HEK293 (cell line): ENCODE results near the gene GUK1.

ENCODE experiments used
- CTCF ChIA-PET: fragments of 350-600 bp; formaldehyde crosslinking; extraction: SDS; loops from one replicate; lab custom pipeline; 2021; ENCODE audit warnings: antibody characterized with exemption; lab: Yijun Ruan, JAX
- POLR2A ChIA-PET: fragments of 300-600 bp; formaldehyde crosslinking; extraction: SDS; loops from one replicate; lab custom pipeline; 2020; ENCODE audit warnings: antibody characterized with exemption, inconsistent platforms; lab: Yijun Ruan, JAX
- H3K27ac ChIP-seq: fragments of 200-500 bp; sonication (Bioruptor generic); 2 replicates; pipeline ENCODE4 v1.5.1; 2014; ENCODE audit warnings: low read depth, low read length, control low read depth, inconsistent platforms; ENCODE audit errors: extremely low read depth
- H3K36me3 ChIP-seq, 2 experiments: fragments of 200-500 bp in 1 of 2; sonication (Bioruptor generic) in 1 of 2; 1 replicate in 1 of 2; 2 replicates in 1 of 2; pipeline ENCODE4 v1.5.1; 2014 to 2017; ENCODE audit warnings: inconsistent platforms in 2 of 2, low read length in 2 of 2; ENCODE audit not compliant: control insufficient read depth in 2 of 2, insufficient read depth in 1 of 2
- H3K4me1 ChIP-seq: fragments of 200-500 bp; sonication (Bioruptor generic); 2 replicates; pipeline ENCODE4 v1.5.1; 2014; ENCODE audit warnings: mild to moderate bottlenecking, low read length, inconsistent platforms; ENCODE audit not compliant: control insufficient read depth, insufficient read depth
- H3K4me3 ChIP-seq: 2 replicates; pipeline ENCODE4 v1.5.1; 2011; ENCODE audit warnings: low read depth, mild to moderate bottlenecking, control low read depth, low read length, moderate library complexity
- H3K9me3 ChIP-seq: fragments of 200-500 bp; sonication (Bioruptor generic); 2 replicates; pipeline ENCODE4 v1.5.1; 2014; ENCODE audit warnings: low read depth, low read length, inconsistent platforms; ENCODE audit not compliant: control insufficient read depth, insufficient read depth
- BCL11B ChIP-seq: fragments of 450-650 bp; formaldehyde crosslinking; IDR thresholded peaks from 2 replicates; pipeline ENCODE4 v1.5.1; 2016; ENCODE audit warnings: low read depth, missing biosample characterization, missing genetic modification characterization
- GLIS1 ChIP-seq: fragments of 450-650 bp; formaldehyde crosslinking; IDR thresholded peaks from 2 replicates; pipeline ENCODE4 v1.5.1; 2016; ENCODE audit warnings: missing biosample characterization, missing genetic modification characterization
- KLF1 ChIP-seq: fragments of 450-650 bp; formaldehyde crosslinking; IDR thresholded peaks from 2 replicates; pipeline ENCODE4 v1.5.1; 2016; ENCODE audit warnings: missing biosample characterization, missing genetic modification characterization
- KLF16 ChIP-seq: fragments of 450-650 bp; formaldehyde crosslinking; IDR thresholded peaks from 2 replicates; pipeline ENCODE4 v1.5.1; 2017; ENCODE audit warnings: missing biosample characterization, missing genetic modification characterization
- MZF1 ChIP-seq: fragments of 450-650 bp; formaldehyde crosslinking; IDR thresholded peaks from 2 replicates; pipeline ENCODE4 v1.5.1; 2017; ENCODE audit warnings: missing biosample characterization, missing genetic modification characterization, borderline replicate concordance
- SETDB1 ChIP-seq: IDR thresholded peaks from one replicate; pipeline ENCODE4 v1.6.1; 2017; ENCODE audit warnings: mild to moderate bottlenecking, low read length, moderate library complexity, mixed read lengths; ENCODE audit not compliant: insufficient read length
- YY1 ChIP-seq: fragments of 450-650 bp; formaldehyde crosslinking; IDR thresholded peaks from 2 replicates; pipeline ENCODE4 v1.5.1; 2018; ENCODE audit warnings: missing biosample characterization, missing genetic modification characterization
- ZBTB48 ChIP-seq: fragments of 450-650 bp; formaldehyde crosslinking; IDR thresholded peaks from 2 replicates; pipeline ENCODE4 v1.5.1; 2016; ENCODE audit warnings: missing biosample characterization, missing genetic modification characterization
- ZNF121 ChIP-seq: fragments of 450-650 bp; formaldehyde crosslinking; IDR thresholded peaks from 2 replicates; pipeline ENCODE4 v1.5.1; 2016; ENCODE audit warnings: missing biosample characterization, missing genetic modification characterization
- ZNF175 ChIP-seq: fragments of 450-650 bp; formaldehyde crosslinking; IDR thresholded peaks from 2 replicates; pipeline ENCODE4 v1.5.1; 2016; ENCODE audit warnings: missing biosample characterization, missing genetic modification characterization
- ZNF2 ChIP-seq: fragments of 450-650 bp; formaldehyde crosslinking; IDR thresholded peaks from 2 replicates; pipeline ENCODE4 v1.5.1; 2016; ENCODE audit warnings: missing biosample characterization, missing genetic modification characterization
- ZNF214 ChIP-seq: fragments of 450-650 bp; formaldehyde crosslinking; IDR thresholded peaks from 2 replicates; pipeline ENCODE4 v1.5.1; 2017; ENCODE audit warnings: missing biosample characterization, mild to moderate bottlenecking, missing genetic modification characterization, borderline replicate concordance
- ZNF248 ChIP-seq: fragments of 450-650 bp; formaldehyde crosslinking; IDR thresholded peaks from 2 replicates; pipeline ENCODE4 v1.5.1; 2017; ENCODE audit warnings: missing biosample characterization, missing genetic modification characterization
- ZNF354C ChIP-seq: fragments of 450-650 bp; formaldehyde crosslinking; IDR thresholded peaks from 2 replicates; pipeline ENCODE4 v1.5.1; 2016; ENCODE audit warnings: missing biosample characterization, missing genetic modification characterization, low read depth, borderline replicate concordance
- ZNF530 ChIP-seq: fragments of 450-650 bp; formaldehyde crosslinking; IDR thresholded peaks from 2 replicates; pipeline ENCODE4 v1.5.1; 2016; ENCODE audit warnings: low read depth, missing biosample characterization, missing genetic modification characterization
- ZNF549 ChIP-seq: fragments of 450-650 bp; IDR thresholded peaks from 2 replicates; pipeline ENCODE4 v1.5.1; 2018; ENCODE audit warnings: missing biosample characterization, missing genetic modification characterization, mild to moderate bottlenecking, inconsistent platforms, moderate library complexity
- ZNF600 ChIP-seq: fragments of 450-650 bp; formaldehyde crosslinking; IDR thresholded peaks from 2 replicates; pipeline ENCODE4 v1.5.1; 2016; ENCODE audit warnings: missing biosample characterization, missing genetic modification characterization
- ZNF707 ChIP-seq: fragments of 450-650 bp; formaldehyde crosslinking; IDR thresholded peaks from 2 replicates; pipeline ENCODE4 v1.5.1; 2016; ENCODE audit warnings: missing biosample characterization, missing genetic modification characterization
- ZNF747 ChIP-seq: fragments of 450-650 bp; formaldehyde crosslinking; IDR thresholded peaks from 2 replicates; pipeline ENCODE4 v1.5.1; 2016; ENCODE audit warnings: missing biosample characterization, missing genetic modification characterization
- ZNF837 ChIP-seq: fragments of 450-650 bp; formaldehyde crosslinking; IDR thresholded peaks from 2 replicates; pipeline ENCODE4 v1.5.1; 2016; ENCODE audit warnings: missing biosample characterization, missing genetic modification characterization
- TF ChIP-seq, protein P1 (sequence below): fragments of 450-650 bp; formaldehyde crosslinking; IDR thresholded peaks from 2 replicates; pipeline ENCODE4 v1.5.1; 2016; ENCODE audit warnings: missing biosample characterization, missing genetic modification characterization
- TF ChIP-seq, protein P2 (sequence below): fragments of 450-650 bp; formaldehyde crosslinking; IDR thresholded peaks from 2 replicates; pipeline ENCODE4 v1.5.1; 2016; ENCODE audit warnings: missing biosample characterization, missing genetic modification characterization, low read depth
- TF ChIP-seq, protein P3 (sequence below): fragments of 450-650 bp; IDR thresholded peaks from 2 replicates; pipeline ENCODE4 v1.5.1; 2018; ENCODE audit warnings: missing biosample characterization, mild to moderate bottlenecking, missing genetic modification characterization
- TF ChIP-seq, protein P4 (sequence below): fragments of 450-650 bp; formaldehyde crosslinking; conservative IDR thresholded peaks from 2 replicates; pipeline ENCODE4 v1.5.1; 2016; ENCODE audit warnings: low read depth, missing biosample characterization, missing genetic modification characterization
- TF ChIP-seq, protein P5 (sequence below): fragments of 450-650 bp; formaldehyde crosslinking; IDR thresholded peaks from 2 replicates; pipeline ENCODE4 v1.5.1; 2016; ENCODE audit warnings: missing biosample characterization, missing genetic modification characterization, borderline replicate concordance

GUK1 gene

DNA sequence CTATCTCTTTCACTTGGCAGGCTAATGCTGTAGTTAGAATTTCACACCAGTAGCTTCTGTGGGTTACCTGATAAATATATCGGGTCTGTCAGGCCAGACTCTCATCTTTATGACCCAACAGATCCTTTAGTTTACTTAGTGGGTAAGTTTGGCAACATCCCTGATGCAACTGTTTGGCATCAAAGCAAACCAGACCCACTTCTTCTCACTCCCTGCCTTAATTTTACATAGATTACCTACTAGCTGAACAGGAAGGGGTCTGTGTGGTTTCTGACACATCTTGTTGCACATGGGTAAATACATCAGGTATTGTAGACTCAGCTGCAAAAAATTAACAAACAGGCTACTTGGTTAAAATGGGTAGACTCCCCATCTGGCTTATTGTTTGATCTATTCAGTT lies 3.2 kb upstream of the GUK1 start:
- Histone ChIP-seq H3K4me1 (peaks cover 11% of the 10 kb centered on the region), H3K27ac (no peak overlapping the region), H3K4me3 (no peak overlapping the region)
- POLR2A ChIA-PET, result interaction anchor here (1.7 kb wide), 1 partner anchor 28 kb away, joined by 6 read pairs; no protein-coding TSS in a partner anchor
- TF ChIP-seq ZNF549, result no peak
- TF ChIP-seq KLF1, result no peak
- no peak for TF ChIP-seq ZNF214
- TF ChIP-seq KLF16 (tag by site-specific recombination), result no peak
- TF ChIP-seq ZNF354C (tag by site-specific recombination), result no peak
- TF ChIP-seq GLIS1 (tag by site-specific recombination), result no peak
- TF ChIP-seq, all 188 proteins: peak for 0
- H3K36me3 ChIP-seq, result peaks cover 0 to 6% of the 10 kb centered on the region in 2 experiments; a peak in 1 of 3 replicates
- H3K9me3 ChIP-seq, result no peaks in the 10 kb centered on the region
- CTCF ChIA-PET, result interaction anchor here (0.6 to 1.3 kb wide), 6 partner anchors 8 to 322 kb away, joined by 3 to 7 read pairs (median 4); partner anchors contain the start of gene IBA57

DNA sequence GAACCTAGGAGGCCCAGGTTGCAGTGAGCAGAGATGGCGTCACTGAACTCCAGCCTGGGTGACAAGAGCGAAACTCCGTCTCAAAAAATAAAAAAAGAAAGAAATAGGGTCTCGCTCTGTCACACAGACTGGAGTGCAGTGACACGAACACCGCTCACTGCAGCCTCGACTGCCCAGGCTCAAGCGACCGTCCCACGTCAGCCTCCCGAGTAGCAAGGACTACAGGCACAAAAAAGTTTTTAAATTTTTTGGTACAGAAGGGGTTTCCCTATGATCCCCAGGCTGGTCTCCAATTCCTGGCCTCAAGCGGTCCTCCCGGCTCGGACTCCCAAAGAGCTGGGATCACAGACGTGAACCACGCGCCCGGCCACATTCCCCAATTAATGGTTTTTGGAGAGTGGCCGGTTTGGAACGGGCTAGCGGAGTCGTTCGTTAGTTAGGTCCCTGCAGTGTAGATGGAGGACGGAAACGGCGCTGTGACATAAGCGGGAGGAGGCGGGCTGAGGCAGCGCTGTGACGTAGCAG lies 611 bp upstream of the GUK1 start:
- CTCF ChIA-PET, result interaction anchor here (0.7 to 2.2 kb wide), 3 partner anchors 9 to 672 kb away, joined by 3 to 12 read pairs (median 3); no protein-coding TSS in a partner anchor
- TF ChIP-seq ZNF121 (no peak; the same call in 1 of the 2 replicates), BCL11B (tag by site-specific recombination) (no peak), ZNF837 (tag by site-specific recombination) (no peak), ZNF175 (tag by site-specific recombination) (no peak), ZNF530 (tag by site-specific recombination) (no peak), ZNF600 (tag by site-specific recombination) (no peak), ZNF747 (no peak), SETDB1 (no peak), ZNF2 (peak; percentile 27; the same call in 1 of the 2 replicates), YY1 (tag by site-specific recombination) (peak; percentile 63; the same call in 1 of the 2 replicates), ZNF248 (no peak), MZF1 (tag by site-specific recombination) (peak; percentile 49; the same call in 1 of the 2 replicates), ZBTB48 (tag by site-specific recombination) (peak; percentile 47; the same call in 1 of the 2 replicates), ZNF707 (tag by site-specific recombination) (no peak)
- TF ChIP-seq, protein P1, sequence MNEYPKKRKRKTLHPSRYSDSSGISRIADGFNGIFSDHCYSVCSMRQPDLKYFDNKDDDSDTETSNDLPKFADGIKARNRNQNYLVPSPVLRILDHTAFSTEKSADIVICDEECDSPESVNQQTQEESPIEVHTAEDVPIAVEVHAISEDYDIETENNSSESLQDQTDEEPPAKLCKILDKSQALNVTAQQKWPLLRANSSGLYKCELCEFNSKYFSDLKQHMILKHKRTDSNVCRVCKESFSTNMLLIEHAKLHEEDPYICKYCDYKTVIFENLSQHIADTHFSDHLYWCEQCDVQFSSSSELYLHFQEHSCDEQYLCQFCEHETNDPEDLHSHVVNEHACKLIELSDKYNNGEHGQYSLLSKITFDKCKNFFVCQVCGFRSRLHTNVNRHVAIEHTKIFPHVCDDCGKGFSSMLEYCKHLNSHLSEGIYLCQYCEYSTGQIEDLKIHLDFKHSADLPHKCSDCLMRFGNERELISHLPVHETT (tag by site-specific recombination), result peak; percentile 38; the same call in 1 of the 2 replicates
- TF ChIP-seq, protein P2, sequence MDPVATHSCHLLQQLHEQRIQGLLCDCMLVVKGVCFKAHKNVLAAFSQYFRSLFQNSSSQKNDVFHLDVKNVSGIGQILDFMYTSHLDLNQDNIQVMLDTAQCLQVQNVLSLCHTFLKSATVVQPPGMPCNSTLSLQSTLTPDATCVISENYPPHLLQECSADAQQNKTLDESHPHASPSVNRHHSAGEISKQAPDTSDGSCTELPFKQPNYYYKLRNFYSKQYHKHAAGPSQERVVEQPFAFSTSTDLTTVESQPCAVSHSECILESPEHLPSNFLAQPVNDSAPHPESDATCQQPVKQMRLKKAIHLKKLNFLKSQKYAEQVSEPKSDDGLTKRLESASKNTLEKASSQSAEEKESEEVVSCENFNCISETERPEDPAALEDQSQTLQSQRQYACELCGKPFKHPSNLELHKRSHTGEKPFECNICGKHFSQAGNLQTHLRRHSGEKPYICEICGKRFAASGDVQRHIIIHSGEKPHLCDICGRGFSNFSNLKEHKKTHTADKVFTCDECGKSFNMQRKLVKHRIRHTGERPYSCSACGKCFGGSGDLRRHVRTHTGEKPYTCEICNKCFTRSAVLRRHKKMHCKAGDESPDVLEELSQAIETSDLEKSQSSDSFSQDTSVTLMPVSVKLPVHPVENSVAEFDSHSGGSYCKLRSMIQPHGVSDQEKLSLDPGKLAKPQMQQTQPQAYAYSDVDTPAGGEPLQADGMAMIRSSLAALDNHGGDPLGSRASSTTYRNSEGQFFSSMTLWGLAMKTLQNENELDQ, result no peak
- TF ChIP-seq, protein P3, sequence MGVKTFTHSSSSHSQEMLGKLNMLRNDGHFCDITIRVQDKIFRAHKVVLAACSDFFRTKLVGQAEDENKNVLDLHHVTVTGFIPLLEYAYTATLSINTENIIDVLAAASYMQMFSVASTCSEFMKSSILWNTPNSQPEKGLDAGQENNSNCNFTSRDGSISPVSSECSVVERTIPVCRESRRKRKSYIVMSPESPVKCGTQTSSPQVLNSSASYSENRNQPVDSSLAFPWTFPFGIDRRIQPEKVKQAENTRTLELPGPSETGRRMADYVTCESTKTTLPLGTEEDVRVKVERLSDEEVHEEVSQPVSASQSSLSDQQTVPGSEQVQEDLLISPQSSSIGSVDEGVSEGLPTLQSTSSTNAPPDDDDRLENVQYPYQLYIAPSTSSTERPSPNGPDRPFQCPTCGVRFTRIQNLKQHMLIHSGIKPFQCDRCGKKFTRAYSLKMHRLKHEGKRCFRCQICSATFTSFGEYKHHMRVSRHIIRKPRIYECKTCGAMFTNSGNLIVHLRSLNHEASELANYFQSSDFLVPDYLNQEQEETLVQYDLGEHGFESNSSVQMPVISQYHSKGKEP (tag by site-specific recombination), result no peak
- TF ChIP-seq, protein P4, sequence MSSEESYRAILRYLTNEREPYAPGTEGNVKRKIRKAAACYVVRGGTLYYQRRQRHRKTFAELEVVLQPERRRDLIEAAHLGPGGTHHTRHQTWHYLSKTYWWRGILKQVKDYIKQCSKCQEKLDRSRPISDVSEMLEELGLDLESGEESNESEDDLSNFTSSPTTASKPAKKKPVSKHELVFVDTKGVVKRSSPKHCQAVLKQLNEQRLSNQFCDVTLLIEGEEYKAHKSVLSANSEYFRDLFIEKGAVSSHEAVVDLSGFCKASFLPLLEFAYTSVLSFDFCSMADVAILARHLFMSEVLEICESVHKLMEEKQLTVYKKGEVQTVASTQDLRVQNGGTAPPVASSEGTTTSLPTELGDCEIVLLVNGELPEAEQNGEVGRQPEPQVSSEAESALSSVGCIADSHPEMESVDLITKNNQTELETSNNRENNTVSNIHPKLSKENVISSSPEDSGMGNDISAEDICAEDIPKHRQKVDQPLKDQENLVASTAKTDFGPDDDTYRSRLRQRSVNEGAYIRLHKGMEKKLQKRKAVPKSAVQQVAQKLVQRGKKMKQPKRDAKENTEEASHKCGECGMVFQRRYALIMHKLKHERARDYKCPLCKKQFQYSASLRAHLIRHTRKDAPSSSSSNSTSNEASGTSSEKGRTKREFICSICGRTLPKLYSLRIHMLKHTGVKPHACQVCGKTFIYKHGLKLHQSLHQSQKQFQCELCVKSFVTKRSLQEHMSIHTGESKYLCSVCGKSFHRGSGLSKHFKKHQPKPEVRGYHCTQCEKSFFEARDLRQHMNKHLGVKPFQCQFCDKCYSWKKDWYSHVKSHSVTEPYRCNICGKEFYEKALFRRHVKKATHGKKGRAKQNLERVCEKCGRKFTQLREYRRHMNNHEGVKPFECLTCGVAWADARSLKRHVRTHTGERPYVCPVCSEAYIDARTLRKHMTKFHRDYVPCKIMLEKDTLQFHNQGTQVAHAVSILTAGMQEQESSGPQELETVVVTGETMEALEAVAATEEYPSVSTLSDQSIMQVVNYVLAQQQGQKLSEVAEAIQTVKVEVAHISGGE (tag by site-specific recombination), result no peak
- TF ChIP-seq, protein P5, sequence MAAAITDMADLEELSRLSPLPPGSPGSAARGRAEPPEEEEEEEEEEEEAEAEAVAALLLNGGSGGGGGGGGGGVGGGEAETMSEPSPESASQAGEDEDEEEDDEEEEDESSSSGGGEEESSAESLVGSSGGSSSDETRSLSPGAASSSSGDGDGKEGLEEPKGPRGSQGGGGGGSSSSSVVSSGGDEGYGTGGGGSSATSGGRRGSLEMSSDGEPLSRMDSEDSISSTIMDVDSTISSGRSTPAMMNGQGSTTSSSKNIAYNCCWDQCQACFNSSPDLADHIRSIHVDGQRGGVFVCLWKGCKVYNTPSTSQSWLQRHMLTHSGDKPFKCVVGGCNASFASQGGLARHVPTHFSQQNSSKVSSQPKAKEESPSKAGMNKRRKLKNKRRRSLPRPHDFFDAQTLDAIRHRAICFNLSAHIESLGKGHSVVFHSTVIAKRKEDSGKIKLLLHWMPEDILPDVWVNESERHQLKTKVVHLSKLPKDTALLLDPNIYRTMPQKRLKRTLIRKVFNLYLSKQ, result no peak

More for the DNA sequence above, 611 bp upstream of the GUK1 start:
- POLR2A ChIA-PET, result interaction anchor here (1.0 to 2.2 kb wide), 4 partner anchors 12 to 35 kb away, joined by 3 to 38 read pairs (median 8); partner anchors contain the start of gene IBA57
- peaks cover 0 to 15% of the 10 kb centered on the region in 2 experiments; a peak in 1 of 3 replicates for H3K36me3 ChIP-seq
- H3K4me3 ChIP-seq, result peak overlapping the region; percentile 90
- H3K4me1 ChIP-seq, result peaks cover 13% of the 10 kb centered on the region
- no peaks in the 10 kb centered on the region for H3K9me3 ChIP-seq
- peak overlapping the region; percentile 75 for H3K27ac ChIP-seq
